IMR-90 (cell line): ENCODE results near the gene CIITA. TPM values are rescaled to one million over a fixed set of nuclear protein-coding genes. Genes with fewer than 3 reads are reported as not detected.
A peak's percentile ranks its signal among the peaks of the same experiment; 100 is the strongest.
"Not testable (repeated sequence)": the region's sequence is repeated elsewhere in the genome, so short reads cannot be mapped to it uniquely, and the experiment has no call there.

Source experiments
- ATAC-seq: fragments of 200-7000 bp; cut with Tn5 transposase; 2 replicates; pipeline ENCODE4 v1.9.1; 2020; ENCODE audit warnings: low read depth, mild to moderate bottlenecking, moderate library complexity
- BruUV-seq: library from RNA; stranded (reverse); fragments of 400-500 nt; replicated peaks from 2 replicates; lab custom pipeline; 2021; lab: Mats Ljungman, UMichigan
- CTCF ChIA-PET: fragments of 300-600 bp; formaldehyde crosslinking; extraction: SDS; loops from one replicate; lab custom pipeline; 2021; ENCODE audit warnings: antibody characterized with exemption; lab: Yijun Ruan, JAX
- POLR2A ChIA-PET: fragments of 300-600 bp; sonication (Branson Sonifier 250); formaldehyde crosslinking; loops from one replicate; lab custom pipeline; 2022; ENCODE audit warnings: antibody characterized with exemption; ENCODE audit not compliant: unreplicated experiment; lab: Charles Lee
- DNase-seq: peaks from one replicate; pipeline ENCODE4 v3.0.0; 2013
- H2AFZ ChIP-seq: replicated peaks from 2 replicates; pipeline ENCODE3; 2013; ENCODE audit warnings: low read length, mild to moderate bottlenecking; ENCODE audit not compliant: poor library complexity
- H2AK5ac ChIP-seq: 2 replicates; pipeline ENCODE4 v1.6.1; 2013; ENCODE audit warnings: low read depth, low read length, inconsistent platforms
- H2AK9ac ChIP-seq: replicated peaks from 2 replicates; pipeline ENCODE3; 2013; ENCODE audit warnings: mild to moderate bottlenecking, low read depth, low read length, moderate library complexity; ENCODE audit not compliant: poor library complexity
- H2BK120ac ChIP-seq: 2 replicates; pipeline ENCODE4 v1.6.1; 2013; ENCODE audit warnings: low read depth, low read length, inconsistent platforms
- H2BK15ac ChIP-seq: 3 replicates; pipeline ENCODE4 v1.6.1; 2013; ENCODE audit warnings: low read depth, low read length, inconsistent platforms
- H2BK20ac ChIP-seq: 2 replicates; pipeline ENCODE4 v1.6.1; 2013; ENCODE audit warnings: low read depth, mild to moderate bottlenecking, inconsistent platforms, low read length, moderate library complexity
- H2BK5ac ChIP-seq: 2 replicates; pipeline ENCODE4 v1.6.1; 2013; ENCODE audit warnings: mild to moderate bottlenecking, low read depth, low read length, inconsistent platforms; ENCODE audit not compliant: poor library complexity, severe bottlenecking
- H3K14ac ChIP-seq: replicated peaks from 2 replicates; pipeline ENCODE4 v1.6.1; 2013; ENCODE audit warnings: low read depth, low read length, inconsistent platforms
- H3K18ac ChIP-seq: 2 replicates; pipeline ENCODE4 v1.6.1; 2013; ENCODE audit warnings: low read depth, low read length, control low read depth
- H3K23ac ChIP-seq: 2 replicates; pipeline ENCODE4 v1.6.1; 2013; ENCODE audit warnings: low read depth, low read length, inconsistent platforms
- H3K27ac ChIP-seq: 2 replicates; pipeline ENCODE4 v1.5.1; 2013; ENCODE audit warnings: mild to moderate bottlenecking, control low read depth, low read length; ENCODE audit not compliant: insufficient read depth
- H3K27me3 ChIP-seq: 2 replicates; pipeline ENCODE4 v1.6.1; 2013; ENCODE audit warnings: low read length; ENCODE audit not compliant: control insufficient read depth, insufficient read depth
- H3K36me3 ChIP-seq: 2 replicates; pipeline ENCODE4 v1.6.1; 2013; ENCODE audit warnings: low read length, mixed read lengths; ENCODE audit not compliant: control insufficient read depth, insufficient read depth
- H3K4ac ChIP-seq: 2 replicates; pipeline ENCODE4 v1.6.1; 2013; ENCODE audit warnings: low read depth, low read length, inconsistent platforms
- H3K4me1 ChIP-seq: 2 replicates; pipeline ENCODE4 v1.6.1; 2013; ENCODE audit warnings: low read length, mixed read lengths; ENCODE audit not compliant: control insufficient read depth, insufficient read depth
- H3K4me2 ChIP-seq: 2 replicates; pipeline ENCODE4 v1.6.1; 2013; ENCODE audit warnings: low read depth, mild to moderate bottlenecking, control low read depth, low read length, moderate library complexity
- H3K4me3 ChIP-seq: 2 replicates; pipeline ENCODE4 v1.5.1; 2013; ENCODE audit warnings: low read depth, mild to moderate bottlenecking, control low read depth, low read length, moderate library complexity; ENCODE audit not compliant: insufficient read depth
- H3K56ac ChIP-seq: 2 replicates; pipeline ENCODE4 v1.6.1; 2013; ENCODE audit warnings: low read length, inconsistent platforms; ENCODE audit not compliant: insufficient read depth; ENCODE audit errors: extremely low read depth
- H3K79me1 ChIP-seq, 2 experiments: 2 replicates each; pipeline ENCODE4 v1.6.1; 2013; ENCODE audit warnings: low read length in 2 of 2, inconsistent platforms in 1 of 2, low read depth in 1 of 2
- H3K9ac ChIP-seq: 2 replicates; pipeline ENCODE4 v1.6.1; 2013; ENCODE audit warnings: low read depth, low read length, control low read depth
- H3K9me1 ChIP-seq: 2 replicates; pipeline ENCODE4 v1.6.1; 2013; ENCODE audit warnings: low read length, inconsistent platforms; ENCODE audit not compliant: insufficient read depth
- H3K9me3 ChIP-seq: 2 replicates; pipeline ENCODE4 v1.6.1; 2013; ENCODE audit warnings: low read length; ENCODE audit not compliant: control insufficient read depth, insufficient read depth
- H4K20me1 ChIP-seq: 2 replicates; pipeline ENCODE4 v1.6.1; 2013; ENCODE audit warnings: low read length, inconsistent platforms; ENCODE audit not compliant: insufficient read depth
- H4K5ac ChIP-seq: 2 replicates; pipeline ENCODE4 v1.6.1; 2013; ENCODE audit warnings: mild to moderate bottlenecking, low read depth, low read length, control low read depth
- H4K8ac ChIP-seq, 2 experiments: 2 replicates each; pipeline ENCODE4 v1.6.1; 2013; ENCODE audit warnings: low read depth in 2 of 2, low read length in 2 of 2, control low read depth in 1 of 2, inconsistent platforms in 1 of 2
- H4K91ac ChIP-seq: 2 replicates; pipeline ENCODE4 v1.6.1; 2013; ENCODE audit warnings: low read depth, low read length, inconsistent platforms; ENCODE audit not compliant: insufficient read depth
- WGBS, 2 experiments: methylation state at CpG; one replicate each; pipeline versions ENCODE4 v1.1.5 to v1.1.7; 2013; ENCODE audit warnings: missing lambda C conversion rate in 2 of 2; ENCODE audit not compliant: insufficient read length in 1 of 2; ENCODE audit errors: extremely low coverage in 2 of 2; 5-methylcytosine and 5-hydroxymethylcytosine counted together
- dilution Hi-C: fragments of 300-500 bp; cut with HindIII; formaldehyde crosslinking; loops from one replicate; pipeline ENCODE4 v1.14.3; 2018; ENCODE audit warnings: low sequenced_read_pairs; ENCODE audit not compliant: unreplicated experiment
- in situ Hi-C: fragments of 300-500 bp; cut with MboI; formaldehyde crosslinking; loops from 3 replicates; pipeline ENCODE4 v1.14.3; 2019; ENCODE audit warnings: low sequenced_read_pairs, inconsistent platforms, mixed read lengths
- intact Hi-C: fragments of 100-400 bp; cut with micrococcal nuclease; formaldehyde crosslinking; loops from 2 replicates; pipeline ENCODE4 v1.10.0; 2022
- polyA plus RNA-seq, 3 experiments: library from polyadenylated mRNA; depleted of rRNA; stranded (reverse); fragments of >200 nt; gene quantifications; 2 replicates each; pipeline ENCODE4 v1.2.3, GENCODE V29; 2012; ENCODE audit warnings: low replicate concordance in 1 of 3
- total RNA-seq: library from RNA; depleted of rRNA; stranded (reverse); fragments of >200 nt; gene quantifications from 2 replicates; pipeline ENCODE4 v1.2.3, GENCODE V29; 2012

Gene CIITA
- total and polyA plus RNA-seq, 2 of the 4 experiments (the other 2 are of a cell fraction) = 0.10 TPM; not detected in 1

DNA sequence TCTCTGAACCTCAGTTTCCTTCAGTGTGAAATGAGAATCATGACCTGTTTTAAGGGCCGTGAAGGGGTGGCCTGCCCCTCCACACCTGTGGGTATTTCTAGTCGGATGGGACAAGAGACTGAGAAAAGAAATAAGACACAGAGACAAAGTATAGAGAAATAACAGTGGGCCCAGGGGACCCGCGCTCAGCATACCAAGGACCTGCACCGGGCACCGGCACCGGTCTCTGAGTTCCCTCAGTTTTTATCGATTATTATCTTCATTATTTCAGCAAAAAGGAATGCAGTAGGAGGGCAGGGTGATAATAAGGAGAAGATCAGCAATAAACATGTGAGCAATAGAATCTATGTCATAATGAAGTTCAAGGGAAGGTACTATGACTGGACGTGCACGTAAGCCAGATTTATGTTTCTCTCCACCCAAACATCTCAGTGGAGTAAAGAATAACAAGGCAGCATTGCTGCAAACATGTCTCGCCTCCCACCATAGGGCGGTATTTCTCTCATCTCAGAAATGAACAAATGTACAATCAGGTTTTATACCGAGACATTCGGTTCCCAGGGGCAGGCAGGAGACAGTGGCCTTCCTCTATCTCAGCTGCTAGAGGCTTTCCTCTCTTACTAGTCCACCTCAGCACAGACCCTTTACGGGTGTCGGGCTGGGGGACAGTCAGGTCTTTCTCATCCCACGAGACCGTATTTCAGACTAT lies 47.5 kb upstream of the CIITA start:
- H2AFZ ChIP-seq, DNase-seq, H2BK120ac ChIP-seq, H3K4ac ChIP-seq, H3K27ac ChIP-seq, H3K9me1 ChIP-seq, dilution Hi-C loops, H3K9ac ChIP-seq, ATAC-seq, H3K27me3 ChIP-seq, in situ Hi-C loops, CTCF ChIA-PET, BruUV-seq, H4K5ac ChIP-seq, H4K91ac ChIP-seq, POLR2A ChIA-PET, H3K79me1 ChIP-seq, H3K56ac ChIP-seq, H4K8ac ChIP-seq, H3K18ac ChIP-seq, H2BK15ac ChIP-seq, H2BK20ac ChIP-seq, H3K23ac ChIP-seq, H2BK5ac ChIP-seq, H4K20me1 ChIP-seq, H2AK5ac ChIP-seq, H3K4me3 ChIP-seq, H3K36me3 ChIP-seq, H3K4me2 ChIP-seq, intact Hi-C loops, H3K9me3 ChIP-seq, H3K14ac ChIP-seq: not testable (repeated sequence)
- Histone ChIP-seq H2AK9ac (peak overlapping the region; percentile 0), H3K4me1 (peaks cover 13% of the 10 kb centered on the region; the same call in 1 of the 2 replicates)
- WGBS, 2 experiments = 81% methylated on average over 4 of the region's 18 CpGs; no CpG with 5 or more reads in 1 of the 2 experiments

GRCh38 chr16:10830240-10830639 lies 46.8 kb upstream of the CIITA start:
- dilution Hi-C loops, POLR2A ChIA-PET, intact Hi-C loops: not testable (repeated sequence)

More at GRCh38 chr16:10830240-10830639, 46.8 kb upstream of the CIITA start:
- H4K5ac ChIP-seq, H3K79me1 ChIP-seq, H3K4me2 ChIP-seq, H2BK5ac ChIP-seq, H4K91ac ChIP-seq, H3K9me1 ChIP-seq, H3K18ac ChIP-seq, DNase-seq, H3K27ac ChIP-seq, H3K27me3 ChIP-seq, BruUV-seq, in situ Hi-C loops, H3K9me3 ChIP-seq, H3K4ac ChIP-seq, H4K8ac ChIP-seq, H4K20me1 ChIP-seq, H3K56ac ChIP-seq, H2BK20ac ChIP-seq, H3K4me3 ChIP-seq, CTCF ChIA-PET, H2BK15ac ChIP-seq, H2AK5ac ChIP-seq, H3K9ac ChIP-seq, ATAC-seq, H2AK9ac ChIP-seq, H3K14ac ChIP-seq, H2AFZ ChIP-seq, H2BK120ac ChIP-seq, H3K36me3 ChIP-seq, H3K23ac ChIP-seq: not testable (repeated sequence)
- H3K4me1 ChIP-seq = peaks cover 13% of the 10 kb centered on the region; the same call in 1 of the 2 replicates
